HG02981 (cell line): Measurements from ENCODE around the gene FAU.
A peak's percentile ranks its signal among the peaks of the same experiment; 100 is the strongest.
"Not testable (repeated sequence)": the region's sequence is repeated elsewhere in the genome, so short reads cannot be mapped to it uniquely, and the experiment has no call there.

Experiments used
- ATAC-seq: cut with Tn5 transposase; IDR thresholded peaks from one replicate; pipeline ENCODE4 v1.9.1; 2021; ENCODE audit warnings: mild to moderate bottlenecking, moderate library complexity; ENCODE audit not compliant: unreplicated experiment

FAU gene

GRCh38 chr11:65124480-65125196, 2.7 kb upstream of the FAU start:
- no peak for ATAC-seq

GRCh38 chr11:65121447-65121864, 478 bp downstream of the FAU start:
- no peak for ATAC-seq

GRCh38 chr11:65120831-65121230, 1.1 kb downstream of the FAU start:
- ATAC-seq, result no peak

DNA sequence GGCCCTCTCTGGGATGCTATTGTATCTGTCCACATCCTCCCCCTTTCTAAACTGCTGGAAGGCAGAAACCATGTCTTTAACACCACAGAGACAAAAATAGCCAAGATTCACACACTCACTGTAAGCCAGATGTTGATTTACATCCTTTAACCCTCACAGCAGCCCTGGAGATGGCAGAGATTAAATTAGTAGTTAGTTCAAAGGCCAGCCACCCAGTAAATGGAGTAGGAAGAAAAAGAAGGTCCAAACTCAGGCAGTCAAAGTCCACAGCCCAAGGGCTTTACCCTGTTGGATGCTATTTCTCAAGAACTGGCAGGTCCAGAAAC, 2.3 kb downstream of the FAU start:
- ATAC-seq, result no peak

DNA sequence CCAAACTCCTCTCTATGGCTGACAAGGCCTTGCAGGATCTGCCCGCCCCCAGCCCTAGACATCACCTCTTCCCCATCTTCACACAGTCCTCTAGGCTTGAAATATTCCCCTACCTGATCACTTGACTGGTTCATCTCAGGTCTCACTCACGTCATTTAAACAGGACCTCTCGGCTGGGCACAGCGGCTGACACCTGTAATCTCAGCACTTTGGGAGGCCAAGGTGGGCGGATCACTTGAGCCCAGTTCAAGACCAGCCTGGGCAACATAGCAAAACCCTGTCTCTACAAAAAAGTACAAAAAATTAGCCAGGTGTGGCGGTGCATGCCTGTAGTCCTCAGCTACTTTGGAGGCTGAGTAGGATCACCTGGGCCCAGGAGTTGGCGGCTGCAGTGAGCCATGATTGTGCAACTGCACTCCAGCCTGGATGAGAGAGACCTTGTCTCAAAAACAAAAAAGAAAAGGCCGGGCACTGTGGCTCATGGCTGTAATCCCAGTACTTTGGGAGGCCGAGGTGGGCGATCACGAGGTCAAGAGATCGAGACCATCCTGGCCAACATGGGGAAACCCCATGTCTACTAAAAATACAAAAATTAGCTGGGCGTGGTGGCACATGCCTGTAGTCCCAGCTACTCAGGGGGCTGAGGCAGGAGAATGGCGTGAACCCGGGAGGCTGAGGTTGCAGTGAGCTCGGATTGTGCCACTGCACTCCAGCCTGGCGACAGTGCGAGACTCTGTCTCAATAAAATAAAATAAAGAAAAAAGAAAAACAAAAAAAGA, 2.9 kb downstream of the FAU start:
- not testable (repeated sequence) for ATAC-seq

DNA sequence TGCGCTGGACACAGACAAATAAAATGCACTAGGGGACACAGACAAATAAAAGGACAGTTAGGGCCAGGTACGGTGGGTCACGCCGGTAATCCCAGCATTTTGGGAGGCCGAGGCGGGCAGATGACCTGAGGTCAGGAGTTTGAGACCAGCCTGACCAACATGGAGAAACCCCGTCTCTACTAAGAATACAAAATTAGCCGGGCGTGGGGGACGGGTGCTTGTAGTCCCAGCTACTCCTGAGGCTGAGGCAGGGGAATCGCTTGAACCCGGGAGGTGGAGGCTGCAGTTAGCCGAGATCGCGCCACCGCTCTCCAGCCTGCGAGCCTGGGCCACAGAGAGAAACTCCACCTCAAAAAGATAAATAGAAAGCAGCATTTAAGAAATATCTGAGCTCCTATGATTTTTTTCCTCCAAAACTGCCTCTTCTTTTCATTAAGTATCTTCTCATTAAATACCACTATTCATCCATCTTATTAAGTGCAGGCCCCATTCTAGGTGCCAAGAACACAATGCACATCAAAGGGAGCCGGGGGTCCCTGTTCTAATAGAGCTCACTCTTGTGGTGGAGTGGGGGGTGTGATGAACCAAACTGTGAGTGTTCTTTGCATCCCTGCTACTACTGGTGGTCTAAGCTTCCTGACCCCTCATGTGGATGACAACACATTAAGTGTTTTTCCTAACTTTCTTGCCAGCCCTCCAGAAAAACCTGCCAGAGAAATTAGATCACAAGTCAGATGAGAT, 3.7 kb downstream of the FAU start:
- no peak for ATAC-seq

DNA sequence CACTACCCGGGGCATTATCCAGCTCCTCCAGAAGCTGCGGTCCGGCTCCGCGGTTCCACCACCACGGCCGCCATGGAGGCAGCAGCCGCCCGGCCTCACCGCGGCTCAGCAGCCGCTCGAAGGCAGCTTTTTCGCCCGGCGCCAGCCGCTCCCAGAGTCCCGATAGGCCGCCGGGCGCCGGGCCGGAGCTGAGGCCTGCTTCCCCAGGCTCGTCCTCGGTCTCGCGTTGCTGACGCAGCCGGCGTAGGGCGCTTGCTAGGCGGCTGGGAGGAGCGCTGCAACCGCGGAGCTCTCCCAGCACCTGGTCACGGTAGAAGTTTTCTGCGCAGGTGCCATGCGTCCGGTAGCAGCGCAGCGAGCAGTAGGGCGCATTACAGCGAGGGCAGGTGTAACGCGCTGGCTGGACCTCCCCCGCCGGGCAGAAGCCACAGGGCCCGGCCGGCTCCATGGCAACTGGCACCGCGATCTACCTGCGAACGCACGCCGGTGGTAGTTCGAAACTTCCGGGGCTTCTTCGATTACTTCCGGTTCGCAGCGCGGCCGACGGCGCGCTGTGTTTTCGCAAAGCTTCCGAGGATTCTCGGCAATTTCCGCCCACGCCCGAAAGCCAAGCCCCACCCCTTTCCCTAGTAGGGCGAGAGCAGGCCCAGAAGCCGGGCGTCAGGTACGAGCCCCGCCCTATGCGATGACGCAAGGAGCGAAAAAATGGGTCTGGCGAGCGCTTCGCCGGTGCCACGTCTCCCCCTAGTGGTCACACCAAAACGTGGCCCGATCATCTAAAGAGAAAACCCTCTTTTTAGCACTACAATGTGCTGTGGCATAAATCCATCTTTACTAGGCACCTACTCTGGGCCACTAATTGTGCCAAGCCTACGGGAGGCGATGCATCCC, 4.5 kb downstream of the FAU start, which contains the start of gene ZNHIT2:
ZNHIT2 (minus strand) TSS at position 496 of the 891 bp plus-strand sequence; CDS start at position 448, 48 bp downstream.
- ATAC-seq, result peak; percentile 59

GRCh38 chr11:65116370-65117205, 5.3 kb downstream of the FAU start:
- ATAC-seq, result no peak

GRCh38 chr11:65115361-65116082, 6.4 kb downstream of the FAU start:
- ATAC-seq, result no peak

DNA sequence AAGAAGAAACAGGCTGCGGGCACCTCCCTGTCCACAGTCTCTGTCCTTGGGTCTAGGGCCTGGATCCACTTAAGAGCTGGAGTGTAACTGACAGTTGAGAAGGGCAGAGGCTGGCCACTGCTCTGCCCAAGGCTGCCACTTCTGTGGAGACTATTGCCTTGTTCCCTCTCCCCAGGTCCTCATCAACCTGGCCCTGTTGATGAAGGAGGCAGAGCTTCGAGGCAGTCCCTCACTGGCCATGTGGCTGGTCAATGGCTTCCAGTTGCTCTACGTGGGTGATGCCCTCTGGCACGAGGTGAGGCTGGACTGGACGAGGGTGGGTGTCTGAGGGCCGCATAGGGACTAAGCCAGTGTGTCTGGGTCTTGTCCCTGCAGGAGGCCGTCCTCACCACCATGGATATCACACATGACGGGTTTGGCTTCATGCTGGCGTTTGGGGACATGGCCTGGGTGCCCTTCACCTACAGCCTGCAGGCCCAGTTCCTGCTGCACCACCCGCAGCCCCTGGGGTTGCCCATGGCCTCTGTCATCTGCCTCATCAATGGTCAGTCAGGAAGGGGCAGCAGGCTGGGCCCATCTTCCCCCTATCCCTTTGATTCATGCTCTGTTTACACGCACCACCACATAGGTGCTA, 7.3 kb downstream of the FAU start:
- ATAC-seq, result no peak

GRCh38 chr11:65113839-65114238, 8.1 kb downstream of the FAU start:
- ATAC-seq, result no peak

- no peak for ATAC-seq
These were observed 8.6 kb downstream of the FAU start for GRCh38 chr11:65113361-65113756.

DNA sequence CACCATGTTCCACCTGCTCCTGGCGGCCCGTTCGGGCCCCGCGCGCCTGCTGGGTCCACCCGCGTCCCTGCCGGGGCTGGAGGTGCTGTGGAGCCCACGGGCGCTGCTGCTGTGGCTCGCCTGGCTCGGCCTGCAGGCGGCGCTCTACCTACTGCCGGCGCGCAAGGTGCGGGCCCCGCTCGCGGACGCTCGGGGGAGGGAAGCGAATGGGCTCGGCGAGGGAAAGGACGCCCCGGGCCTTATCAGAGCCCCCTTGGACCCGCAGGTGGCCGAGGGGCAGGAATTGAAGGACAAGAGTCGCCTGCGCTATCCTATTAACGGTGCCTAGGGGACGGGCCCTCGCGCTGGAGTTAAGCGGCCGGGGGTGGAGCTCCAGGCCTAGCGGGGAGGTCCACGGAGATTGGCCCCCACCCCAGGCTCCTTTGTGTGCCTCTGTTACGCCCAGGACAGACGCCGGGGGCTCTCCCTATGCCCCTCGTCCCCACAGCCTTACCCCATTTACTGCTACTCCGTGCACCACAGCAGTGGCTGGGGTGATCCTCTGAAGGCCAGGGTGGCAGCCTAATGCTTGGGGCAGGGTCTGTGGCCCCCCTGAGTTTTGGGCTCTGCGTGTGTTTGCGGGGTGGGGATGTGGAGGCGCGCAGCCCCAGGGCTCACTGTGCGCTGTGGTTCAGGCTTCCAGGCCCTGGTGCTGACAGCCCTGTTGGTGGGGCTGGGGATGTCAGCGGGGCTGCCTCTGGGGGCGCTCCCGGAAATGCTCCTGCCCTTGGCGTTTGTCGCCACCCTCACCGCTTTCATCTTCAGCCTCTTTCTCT, 9.2 kb downstream of the FAU start:
- no peak for ATAC-seq

DNA sequence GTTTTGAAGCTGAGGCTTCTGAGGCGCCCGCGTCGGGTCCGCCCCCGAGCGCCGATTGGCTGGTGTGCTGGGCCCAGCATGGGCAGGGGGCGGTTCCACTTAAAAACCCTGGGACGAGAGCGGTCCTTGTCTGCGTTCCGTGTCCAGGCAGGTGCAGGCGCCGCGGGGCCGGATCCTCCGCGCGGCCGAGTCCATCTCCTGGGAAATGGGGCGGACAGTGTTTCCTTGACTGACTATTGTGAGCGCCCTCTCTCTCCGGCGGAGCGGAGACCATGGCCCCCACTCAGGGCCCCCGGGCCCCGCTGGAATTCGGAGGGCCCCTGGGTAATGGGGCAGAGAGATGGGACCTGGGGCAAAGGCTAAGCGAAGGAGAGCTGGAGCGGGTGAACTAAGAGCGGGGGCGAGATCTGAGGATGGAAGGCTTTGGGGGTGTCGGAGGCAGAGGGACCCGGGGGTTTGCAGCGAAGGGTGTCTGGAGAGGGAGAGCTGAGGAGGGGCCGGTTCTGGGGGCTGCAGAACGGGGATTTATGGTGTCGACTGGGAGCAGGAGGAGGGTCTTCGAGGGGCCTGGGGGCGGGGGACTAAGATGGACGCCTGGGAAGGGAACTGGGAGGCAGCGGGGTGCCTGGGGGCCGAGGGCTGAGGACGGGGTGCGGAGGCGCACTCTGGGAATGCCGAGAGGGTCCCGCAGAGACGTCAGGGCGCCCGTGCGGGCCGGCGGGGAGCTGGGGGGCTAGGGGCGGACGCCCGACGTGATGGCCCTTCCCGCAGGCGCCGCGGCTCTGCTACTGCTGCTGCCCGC, 10.0 kb downstream of the FAU start, which contains the start of gene TM7SF2:
TM7SF2 (plus strand) TSS at position 129 of the 802 bp plus-strand sequence; CDS start at position 273, 144 bp downstream.
- peak; percentile 60 for ATAC-seq

DNA sequence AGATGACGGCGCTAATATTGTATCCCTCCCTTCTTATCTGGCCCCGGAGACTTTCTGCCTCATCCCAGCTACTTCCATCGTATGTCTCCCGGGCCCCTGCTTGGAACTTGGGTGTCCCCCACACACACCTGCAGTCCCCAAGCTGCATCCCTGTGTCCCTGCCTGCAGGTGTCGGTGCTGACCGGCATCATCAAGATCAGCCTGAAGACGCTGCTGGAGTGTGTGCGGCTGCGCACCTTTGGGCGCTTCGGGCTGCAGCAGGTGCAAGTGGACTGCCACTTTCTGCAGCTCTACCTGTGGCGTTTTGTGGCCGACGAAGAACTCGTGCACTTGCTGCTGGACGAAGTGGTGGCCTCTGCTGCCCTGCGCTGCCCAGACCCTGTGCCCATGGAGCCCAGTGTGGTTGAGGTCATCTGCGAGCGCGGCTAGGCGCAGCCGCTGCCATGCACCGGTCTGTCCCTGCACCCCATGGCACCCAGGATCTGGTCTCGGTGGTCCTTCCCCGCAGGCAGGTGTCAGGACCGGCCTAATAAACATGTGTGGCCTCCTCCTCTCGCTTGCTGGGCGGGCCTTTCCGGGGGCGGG, 10.7 kb downstream of the FAU start:
- ATAC-seq, result no peak

DNA sequence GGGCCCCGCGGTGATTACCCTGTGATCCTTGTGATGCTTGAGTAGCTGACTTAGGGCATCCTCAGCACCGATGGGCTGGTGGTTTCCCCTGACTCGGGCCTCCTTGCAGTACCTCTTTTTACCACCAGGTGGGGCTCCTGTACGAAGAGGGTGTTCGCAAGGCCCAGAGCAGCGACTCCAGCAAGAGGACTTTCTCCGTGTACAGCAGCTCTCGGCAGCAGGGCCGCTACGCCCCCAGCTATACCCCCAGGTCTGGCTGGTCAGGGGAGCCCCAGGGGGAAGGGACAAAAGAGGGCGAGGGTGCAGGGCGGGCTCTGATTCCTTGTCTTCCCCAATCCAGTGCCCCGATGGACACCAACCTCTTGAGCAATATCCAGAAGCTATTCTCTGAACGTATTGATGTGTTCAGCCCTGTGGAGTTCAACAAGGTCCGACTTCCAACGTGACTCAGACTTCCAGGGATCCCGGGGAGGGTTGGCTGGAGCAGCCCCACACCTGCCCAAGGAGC, 11.5 kb downstream of the FAU start:
- ATAC-seq, result no peak
